ENCODE measurements around the gene HPCAL1.

- TF ChIP-seq CTCF (conservative IDR thresholded peaks at IDR 0.05; ENCODE audit: low read depth, low read length): no peak
- no peak for TF ChIP-seq EZH2 (IDR thresholded peaks at IDR 0.05; ENCODE audit: low read length, unreplicated experiment)
- TF ChIP-seq EZH2phosphoT487 (IDR thresholded peaks at IDR 0.05; ENCODE audit: borderline replicate concordance, low read length): no peak
Measured at GRCh38 chr2:10267036-10267435, 35.7 kb upstream of the HPCAL1 start.
